Left forelimb (tissue), 1 donor: Measurements from ENCODE around the gene CFAP70.
"Not testable (repeated sequence)": the region's sequence is repeated elsewhere in the genome, so short reads cannot be mapped to it uniquely, and the experiment has no call there.

ENCODE experiments used
- DNase-seq: peaks from one replicate; pipeline ENCODE4 v3.0.0-alpha.2; 2018; ENCODE audit warnings: low spot score

Gene CFAP70

GRCh38 chr10:73358331-73359279 is at the start of gene CFAP70:
CFAP70 (minus strand) TSS chr10:73358864; CDS start chr10:73354796, 4,068 bp downstream.
- DNase-seq, result peak; percentile 95

GRCh38 chr10:73408061-73408460 is 49.4 kb upstream of the CFAP70 start:
- no peak for DNase-seq

- no peak for DNase-seq
These were observed 48.8 kb upstream of the CFAP70 start for GRCh38 chr10:73407495-73407894.

- DNase-seq, result no peak
These were observed 48.2 kb upstream of the CFAP70 start for GRCh38 chr10:73406846-73407245.

- no peak for DNase-seq
These were observed 46.9 kb upstream of the CFAP70 start for GRCh38 chr10:73405556-73405955.

- no peak for DNase-seq
These were observed 46.0 kb upstream of the CFAP70 start for GRCh38 chr10:73404690-73405089.

GRCh38 chr10:73401636-73402035 is 43.0 kb upstream of the CFAP70 start:
- no peak for DNase-seq

- no peak for DNase-seq
These were observed 40.4 kb upstream of the CFAP70 start for GRCh38 chr10:73399063-73399462.

- DNase-seq, result no peak
These were observed 39.4 kb upstream of the CFAP70 start for GRCh38 chr10:73398024-73398423.

GRCh38 chr10:73394325-73394724 is 35.7 kb upstream of the CFAP70 start:
- not testable (repeated sequence) for DNase-seq

- DNase-seq, result no peak
These were observed 29.6 kb upstream of the CFAP70 start for GRCh38 chr10:73388228-73388627.

- no peak for DNase-seq
These were observed 27.9 kb upstream of the CFAP70 start for GRCh38 chr10:73386583-73386982.

- no peak for DNase-seq
These were observed 20.5 kb upstream of the CFAP70 start for GRCh38 chr10:73379064-73379748.

- DNase-seq, result no peak
These were observed 18.0 kb upstream of the CFAP70 start for GRCh38 chr10:73376679-73377078.

- no peak for DNase-seq
These were observed 9.6 kb upstream of the CFAP70 start for GRCh38 chr10:73368238-73368637.

- no peak for DNase-seq
These were observed 8.0 kb upstream of the CFAP70 start for GRCh38 chr10:73366381-73367298.

- DNase-seq, result no peak
These were observed 6.3 kb upstream of the CFAP70 start for GRCh38 chr10:73364964-73365363.

GRCh38 chr10:73359492-73359891 is 828 bp upstream of the CFAP70 start:
- no peak for DNase-seq

- no peak for DNase-seq
These were observed 843 bp downstream of the CFAP70 start for GRCh38 chr10:73357821-73358220.

- no peak for DNase-seq
These were observed 1.5 kb downstream of the CFAP70 start for GRCh38 chr10:73357166-73357565.

- no peak for DNase-seq
These were observed 14.4 kb downstream of the CFAP70 start for GRCh38 chr10:73344269-73344668.

GRCh38 chr10:73340121-73340520 is 18.5 kb downstream of the CFAP70 start:
- DNase-seq, result no peak
